ENCODE measurements around the gene NEDD8.

GRCh38 chr14:24176599-24176998 is 55.6 kb downstream of the NEDD8 start:
- TF ChIP-seq, protein P1, sequence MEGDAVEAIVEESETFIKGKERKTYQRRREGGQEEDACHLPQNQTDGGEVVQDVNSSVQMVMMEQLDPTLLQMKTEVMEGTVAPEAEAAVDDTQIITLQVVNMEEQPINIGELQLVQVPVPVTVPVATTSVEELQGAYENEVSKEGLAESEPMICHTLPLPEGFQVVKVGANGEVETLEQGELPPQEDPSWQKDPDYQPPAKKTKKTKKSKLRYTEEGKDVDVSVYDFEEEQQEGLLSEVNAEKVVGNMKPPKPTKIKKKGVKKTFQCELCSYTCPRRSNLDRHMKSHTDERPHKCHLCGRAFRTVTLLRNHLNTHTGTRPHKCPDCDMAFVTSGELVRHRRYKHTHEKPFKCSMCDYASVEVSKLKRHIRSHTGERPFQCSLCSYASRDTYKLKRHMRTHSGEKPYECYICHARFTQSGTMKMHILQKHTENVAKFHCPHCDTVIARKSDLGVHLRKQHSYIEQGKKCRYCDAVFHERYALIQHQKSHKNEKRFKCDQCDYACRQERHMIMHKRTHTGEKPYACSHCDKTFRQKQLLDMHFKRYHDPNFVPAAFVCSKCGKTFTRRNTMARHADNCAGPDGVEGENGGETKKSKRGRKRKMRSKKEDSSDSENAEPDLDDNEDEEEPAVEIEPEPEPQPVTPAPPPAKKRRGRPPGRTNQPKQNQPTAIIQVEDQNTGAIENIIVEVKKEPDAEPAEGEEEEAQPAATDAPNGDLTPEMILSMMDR (conservative IDR thresholded peaks at IDR 0.05; ENCODE audit: low read depth, low read length) = no peak
- TF ChIP-seq MAFK (IDR thresholded peaks at IDR 0.05; ENCODE audit: low read depth, low read length) = no peak
- no peak for TF ChIP-seq POLR2A (IDR thresholded peaks at IDR 0.05; ENCODE audit: low read depth, low read length)
- no peak for TF ChIP-seq MAZ (IDR thresholded peaks at IDR 0.05; ENCODE audit: borderline replicate concordance, low read depth, low read length)
- TF ChIP-seq USF2 (IDR thresholded peaks at IDR 0.05; ENCODE audit: low read depth, low read length) = no peak
- no peak for TF ChIP-seq SMC3 (IDR thresholded peaks at IDR 0.05; ENCODE audit: low read depth, low read length)
- TF ChIP-seq RCOR1 (IDR thresholded peaks at IDR 0.05; ENCODE audit: insufficient replicate concordance, low read length) = no peak
- TF ChIP-seq CEBPB (IDR thresholded peaks at IDR 0.05; ENCODE audit: low read depth, low read length) = no peak
- TF ChIP-seq RFX5 (IDR thresholded peaks at IDR 0.05; ENCODE audit: low read depth, low read length) = no peak
- TF ChIP-seq MXI1 (IDR thresholded peaks at IDR 0.05; ENCODE audit: borderline replicate concordance, low read depth, low read length) = no peak
- TF ChIP-seq BHLHE40 (IDR thresholded peaks at IDR 0.05; ENCODE audit: low read depth, low read length) = no peak
- TF ChIP-seq ELK1 (IDR thresholded peaks at IDR 0.05; ENCODE audit: borderline replicate concordance, low read depth, low read length) = no peak

Data from IMR-90 (cell line).